Transverse colon (tissue), 4 donors: ENCODE data around the gene DTD1.

ENCODE experiments used
- CTCF ChIP-seq, 5 experiments: fragments of 200-600 bp in 3 of 5; fragments of 450-650 bp in 2 of 5; sonication (generic) in 3 of 5; IDR thresholded peaks; 1 replicate in 2 of 5; 2 replicates in 3 of 5; pipeline ENCODE4 v1.5.1; 2016 to 2017; ENCODE audit warnings: antibody characterized with exemption in 5 of 5, inconsistent platforms in 3 of 5, mild to moderate bottlenecking in 2 of 5, moderate library complexity in 1 of 5
- EP300 ChIP-seq: sonication (generic); formaldehyde crosslinking; IDR thresholded peaks from one replicate; pipeline ENCODE4 v1.6.1; 2017; ENCODE audit warnings: antibody characterized with exemption, low read depth
- POLR2A ChIP-seq: fragments of 450-650 bp; IDR thresholded peaks from one replicate; pipeline ENCODE4 v1.6.1; 2016; ENCODE audit warnings: antibody characterized with exemption, mild to moderate bottlenecking, moderate library complexity
- POLR2AphosphoS5 ChIP-seq, 3 donors: sonication (generic); formaldehyde crosslinking; IDR thresholded peaks; one replicate each; pipeline ENCODE4 v1.6.1; 2016; ENCODE audit warnings: antibody characterized with exemption in 3 of 3

- TF ChIP-seq CTCF (IDR thresholded peaks at IDR 0.05) (no peak), POLR2AphosphoS5 (IDR thresholded peaks at IDR 0.05) (no peak), POLR2A (no peak), EP300 (no peak)
Measured at GRCh38 chr20:18613553-18613952, 25.7 kb downstream of the DTD1 start.
